Measurements from ENCODE around the gene GINS3.

Gene GINS3

GRCh38 chr16:58417035-58417434 is 24.8 kb downstream of the GINS3 start:
- no peaks in the 10 kb centered on the region for H3K27me3 ChIP-seq (replicated peaks; ENCODE audit: control insufficient read depth, insufficient read depth, low read length)
- no peak for TF ChIP-seq CTCF (IDR thresholded peaks at IDR 0.05; ENCODE audit: insufficient read depth, low read length, poor library complexity, severe bottlenecking)
- no peaks in the 10 kb centered on the region for H3K36me3 ChIP-seq (ENCODE audit: control insufficient read depth, insufficient read depth, low read length)
- H3K4me3 ChIP-seq (replicated peaks; ENCODE audit: low read depth, low read length), result no peak overlapping the region
- no peak for DNase-seq (ENCODE audit: extremely low read depth, insufficient read length)

- no peak for TF ChIP-seq CTCF (IDR thresholded peaks at IDR 0.05; ENCODE audit: insufficient read depth, low read length, poor library complexity, severe bottlenecking)
- no peaks in the 10 kb centered on the region for H3K36me3 ChIP-seq (ENCODE audit: control insufficient read depth, insufficient read depth, low read length)
- no peaks in the 10 kb centered on the region for H3K27me3 ChIP-seq (replicated peaks; ENCODE audit: control insufficient read depth, insufficient read depth, low read length)
- peak; percentile 39 for DNase-seq (ENCODE audit: extremely low read depth, insufficient read length)
- H3K4me3 ChIP-seq (replicated peaks; ENCODE audit: low read depth, low read length), result no peak overlapping the region
Observed at GRCh38 chr16:58417600-58417999, 25.3 kb downstream of the GINS3 start.

GRCh38 chr16:58418026-58418425 is 25.8 kb downstream of the GINS3 start:
- TF ChIP-seq CTCF (IDR thresholded peaks at IDR 0.05; ENCODE audit: insufficient read depth, low read length, poor library complexity, severe bottlenecking), result no peak
- Histone ChIP-seq H3K4me3 (replicated peaks; ENCODE audit: low read depth, low read length) (no peak overlapping the region), H3K36me3 (ENCODE audit: control insufficient read depth, insufficient read depth, low read length) (no peaks in the 10 kb centered on the region), H3K27me3 (replicated peaks; ENCODE audit: control insufficient read depth, insufficient read depth, low read length) (no peaks in the 10 kb centered on the region)
- DNase-seq (ENCODE audit: extremely low read depth, insufficient read length), result no peak

GRCh38 chr16:58418601-58419000 is 26.3 kb downstream of the GINS3 start:
- TF ChIP-seq CTCF (IDR thresholded peaks at IDR 0.05; ENCODE audit: insufficient read depth, low read length, poor library complexity, severe bottlenecking), result no peak
- no peak overlapping the region for H3K4me3 ChIP-seq (replicated peaks; ENCODE audit: low read depth, low read length)
- H3K36me3 ChIP-seq (ENCODE audit: control insufficient read depth, insufficient read depth, low read length), result no peaks in the 10 kb centered on the region
- H3K27me3 ChIP-seq (replicated peaks; ENCODE audit: control insufficient read depth, insufficient read depth, low read length), result no peaks in the 10 kb centered on the region
- DNase-seq (ENCODE audit: extremely low read depth, insufficient read length), result peak; percentile 39

- no peak overlapping the region for H3K4me3 ChIP-seq (replicated peaks; ENCODE audit: low read depth, low read length)
- peak; percentile 64 for DNase-seq (ENCODE audit: extremely low read depth, insufficient read length)
- no peak for TF ChIP-seq CTCF (IDR thresholded peaks at IDR 0.05; ENCODE audit: insufficient read depth, low read length, poor library complexity, severe bottlenecking)
- no peaks in the 10 kb centered on the region for H3K36me3 ChIP-seq (ENCODE audit: control insufficient read depth, insufficient read depth, low read length)
- H3K27me3 ChIP-seq (replicated peaks; ENCODE audit: control insufficient read depth, insufficient read depth, low read length), result no peaks in the 10 kb centered on the region
Observed at GRCh38 chr16:58419241-58419990, 27.1 kb downstream of the GINS3 start.

GRCh38 chr16:58421059-58421458 is 28.8 kb downstream of the GINS3 start:
- no peaks in the 10 kb centered on the region for H3K36me3 ChIP-seq (ENCODE audit: control insufficient read depth, insufficient read depth, low read length)
- no peak overlapping the region for H3K4me3 ChIP-seq (replicated peaks; ENCODE audit: low read depth, low read length)
- no peak for DNase-seq (ENCODE audit: extremely low read depth, insufficient read length)
- TF ChIP-seq CTCF (IDR thresholded peaks at IDR 0.05; ENCODE audit: insufficient read depth, low read length, poor library complexity, severe bottlenecking), result no peak
- H3K27me3 ChIP-seq (replicated peaks; ENCODE audit: control insufficient read depth, insufficient read depth, low read length), result no peaks in the 10 kb centered on the region

All from GM06990 (cell line).